ENCODE measurements around the gene ZNF385B. TPM values are rescaled to one million over a fixed set of nuclear protein-coding genes. Genes with fewer than 3 reads are reported as not detected.

ZNF385B gene
- total and polyA plus RNA-seq, 9 of the 15 experiments (the other 6 are each of a cell fraction or from before 2014, with no cell fraction given): 0.50 TPM; not detected in 8

DNA sequence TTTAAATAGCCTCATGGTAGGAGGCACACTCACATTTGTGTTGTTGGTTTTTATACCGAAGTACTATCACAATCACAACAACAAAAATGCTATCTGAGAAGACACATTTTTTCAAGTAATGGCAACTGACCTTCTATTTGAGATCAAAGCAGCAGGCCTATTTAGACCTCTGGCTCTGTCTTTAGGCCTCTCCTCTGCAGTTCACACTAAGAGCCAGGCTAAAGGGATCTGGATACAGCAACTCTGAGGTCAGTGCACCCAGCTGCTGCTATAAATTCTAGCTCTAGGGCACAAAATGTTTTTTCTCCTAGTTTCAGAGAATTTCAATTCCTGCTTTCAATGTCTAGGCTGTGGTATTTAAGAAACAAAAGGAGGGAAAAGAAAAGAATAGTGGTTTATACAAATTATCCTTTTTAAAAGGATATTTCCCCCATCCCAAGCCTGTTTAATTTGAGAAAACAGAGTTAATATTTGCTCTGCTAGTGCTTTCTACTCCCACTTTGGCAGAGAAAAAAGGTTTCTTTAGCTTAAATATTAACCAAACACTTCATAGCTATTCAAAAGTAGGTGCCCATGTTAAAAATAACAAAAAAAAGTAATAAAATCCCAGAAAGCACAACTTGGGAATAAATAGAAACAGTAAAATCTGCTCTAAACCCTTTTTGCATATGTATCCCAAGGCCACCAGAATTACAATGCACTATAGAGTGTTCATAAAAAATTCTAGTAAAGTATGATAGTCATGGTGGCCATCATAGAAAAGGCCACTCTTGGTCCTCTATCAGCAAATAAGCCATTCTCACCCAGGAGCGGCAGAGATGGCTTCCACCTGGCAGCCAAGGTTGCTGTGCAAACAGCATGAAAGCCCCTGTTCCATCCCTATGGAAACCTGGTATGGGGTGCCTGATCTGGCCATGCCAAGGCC lies 303.1 kb downstream of the ZNF385B start:
- Histone ChIP-seq H3K9me3 (replicated peaks; ENCODE audit: control insufficient read depth, insufficient read depth, low read depth, low read length) (no peaks in the 10 kb centered on the region), H3K27me3 (ENCODE audit: control insufficient read depth in 2 of 2, insufficient read depth in 2 of 2, low read length in 2 of 2) (no peaks in the 10 kb centered on the region), H4K20me1 (replicated peaks; ENCODE audit: control insufficient read depth, insufficient read depth, low read length) (no peaks in the 10 kb centered on the region), H3K4me2 (ENCODE audit: insufficient read depth, low read length) (no peak overlapping the region), H3K9me1 (ENCODE audit: control insufficient read depth, insufficient read depth, low read length) (no peaks in the 10 kb centered on the region), H3K36me3 (ENCODE audit: control insufficient read depth, insufficient read depth, low read length) (no peaks in the 10 kb centered on the region), H3K79me2 (ENCODE audit: control insufficient read depth, insufficient read depth, low read length) (no peaks in the 10 kb centered on the region), H3K27ac (ENCODE audit: extremely low read depth, low read depth, low read length) (no peak overlapping the region), H2AFZ (ENCODE audit: low read depth, low read length) (no peak overlapping the region), H3K4me3 (no peak overlapping the region), H3K9ac (ENCODE audit: insufficient read depth in 1 of 2, low read depth in 2 of 2, low read length in 2 of 2) (no peak overlapping the region), H3K4me1 (replicated peaks in 1 of 2; ENCODE audit: control insufficient read depth in 2 of 2, insufficient read depth in 2 of 2, low read length in 2 of 2) (no peaks in the 10 kb centered on the region)
- ChIA-PET CTCF (ENCODE audit: low intra/inter-chr PET ratio) (no interaction called here), POLR2A (no interaction called here)
- intact Hi-C loops (cut with micrococcal nuclease): no loop called here
- TF ChIP-seq ZNF75A (CRISPR knock-in tag; IDR thresholded peaks at IDR 0.05) (no peak), GATAD2A (IDR thresholded peaks at IDR 0.05) (no peak), ARID1B (IDR thresholded peaks at IDR 0.05) (no peak), MCM2 (IDR thresholded peaks at IDR 0.05; ENCODE audit: low read depth) (no peak), COPS2 (conservative IDR thresholded peaks at IDR 0.05) (no peak), ETV1 (tag; conservative IDR thresholded peaks at IDR 0.05; ENCODE audit: low read depth) (no peak), POLR2H (tag; IDR thresholded peaks at IDR 0.05; ENCODE audit: low read depth) (no peak), L3MBTL2 (IDR thresholded peaks at IDR 0.05) (no peak), SRF (CRISPR knock-in tag; IDR thresholded peaks at IDR 0.05) (no peak), PTTG1 (tag; IDR thresholded peaks at IDR 0.05; ENCODE audit: low read depth) (no peak), ZNF133 (CRISPR knock-in tag; IDR thresholded peaks at IDR 0.05) (no peak), ZNF282 (CRISPR knock-in tag; IDR thresholded peaks at IDR 0.05) (no peak), E2F3 (CRISPR knock-in tag; IDR thresholded peaks at IDR 0.05) (no peak), CBX1 (IDR thresholded peaks at IDR 0.05; ENCODE audit: low read depth) (no peak)
- TF ChIP-seq, protein P1, sequence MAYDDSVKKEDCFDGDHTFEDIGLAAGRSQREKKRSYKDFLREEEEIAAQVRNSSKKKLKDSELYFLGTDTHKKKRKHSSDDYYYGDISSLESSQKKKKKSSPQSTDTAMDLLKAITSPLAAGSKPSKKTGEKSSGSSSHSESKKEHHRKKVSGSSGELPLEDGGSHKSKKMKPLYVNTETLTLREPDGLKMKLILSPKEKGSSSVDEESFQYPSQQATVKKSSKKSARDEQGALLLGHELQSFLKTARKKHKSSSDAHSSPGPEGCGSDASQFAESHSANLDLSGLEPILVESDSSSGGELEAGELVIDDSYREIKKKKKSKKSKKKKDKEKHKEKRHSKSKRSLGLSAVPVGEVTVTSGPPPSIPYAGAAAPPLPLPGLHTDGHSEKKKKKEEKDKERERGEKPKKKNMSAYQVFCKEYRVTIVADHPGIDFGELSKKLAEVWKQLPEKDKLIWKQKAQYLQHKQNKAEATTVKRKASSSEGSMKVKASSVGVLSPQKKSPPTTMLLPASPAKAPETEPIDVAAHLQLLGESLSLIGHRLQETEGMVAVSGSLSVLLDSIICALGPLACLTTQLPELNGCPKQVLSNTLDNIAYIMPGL (CRISPR knock-in tag; IDR thresholded peaks at IDR 0.05): no peak
- TF ChIP-seq, protein P2, sequence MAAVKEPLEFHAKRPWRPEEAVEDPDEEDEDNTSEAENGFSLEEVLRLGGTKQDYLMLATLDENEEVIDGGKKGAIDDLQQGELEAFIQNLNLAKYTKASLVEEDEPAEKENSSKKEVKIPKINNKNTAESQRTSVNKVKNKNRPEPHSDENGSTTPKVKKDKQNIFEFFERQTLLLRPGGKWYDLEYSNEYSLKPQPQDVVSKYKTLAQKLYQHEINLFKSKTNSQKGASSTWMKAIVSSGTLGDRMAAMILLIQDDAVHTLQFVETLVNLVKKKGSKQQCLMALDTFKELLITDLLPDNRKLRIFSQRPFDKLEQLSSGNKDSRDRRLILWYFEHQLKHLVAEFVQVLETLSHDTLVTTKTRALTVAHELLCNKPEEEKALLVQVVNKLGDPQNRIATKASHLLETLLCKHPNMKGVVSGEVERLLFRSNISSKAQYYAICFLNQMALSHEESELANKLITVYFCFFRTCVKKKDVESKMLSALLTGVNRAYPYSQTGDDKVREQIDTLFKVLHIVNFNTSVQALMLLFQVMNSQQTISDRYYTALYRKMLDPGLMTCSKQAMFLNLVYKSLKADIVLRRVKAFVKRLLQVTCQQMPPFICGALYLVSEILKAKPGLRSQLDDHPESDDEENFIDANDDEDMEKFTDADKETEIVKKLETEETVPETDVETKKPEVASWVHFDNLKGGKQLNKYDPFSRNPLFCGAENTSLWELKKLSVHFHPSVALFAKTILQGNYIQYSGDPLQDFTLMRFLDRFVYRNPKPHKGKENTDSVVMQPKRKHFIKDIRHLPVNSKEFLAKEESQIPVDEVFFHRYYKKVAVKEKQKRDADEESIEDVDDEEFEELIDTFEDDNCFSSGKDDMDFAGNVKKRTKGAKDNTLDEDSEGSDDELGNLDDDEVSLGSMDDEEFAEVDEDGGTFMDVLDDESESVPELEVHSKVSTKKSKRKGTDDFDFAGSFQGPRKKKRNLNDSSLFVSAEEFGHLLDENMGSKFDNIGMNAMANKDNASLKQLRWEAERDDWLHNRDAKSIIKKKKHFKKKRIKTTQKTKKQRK (IDR thresholded peaks at IDR 0.05; ENCODE audit: borderline replicate concordance, low read depth, low read length): no peak
- TF ChIP-seq, protein P3, sequence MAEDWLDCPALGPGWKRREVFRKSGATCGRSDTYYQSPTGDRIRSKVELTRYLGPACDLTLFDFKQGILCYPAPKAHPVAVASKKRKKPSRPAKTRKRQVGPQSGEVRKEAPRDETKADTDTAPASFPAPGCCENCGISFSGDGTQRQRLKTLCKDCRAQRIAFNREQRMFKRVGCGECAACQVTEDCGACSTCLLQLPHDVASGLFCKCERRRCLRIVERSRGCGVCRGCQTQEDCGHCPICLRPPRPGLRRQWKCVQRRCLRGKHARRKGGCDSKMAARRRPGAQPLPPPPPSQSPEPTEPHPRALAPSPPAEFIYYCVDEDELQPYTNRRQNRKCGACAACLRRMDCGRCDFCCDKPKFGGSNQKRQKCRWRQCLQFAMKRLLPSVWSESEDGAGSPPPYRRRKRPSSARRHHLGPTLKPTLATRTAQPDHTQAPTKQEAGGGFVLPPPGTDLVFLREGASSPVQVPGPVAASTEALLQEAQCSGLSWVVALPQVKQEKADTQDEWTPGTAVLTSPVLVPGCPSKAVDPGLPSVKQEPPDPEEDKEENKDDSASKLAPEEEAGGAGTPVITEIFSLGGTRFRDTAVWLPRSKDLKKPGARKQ (CRISPR knock-in tag; IDR thresholded peaks at IDR 0.05): no peak
- FAIRE-seq (no peak), ATAC-seq (no peak), DNase-seq (ENCODE audit: extremely low read depth in 1 of 4, low spot score in 3 of 4) (no peak)
- in situ Hi-C loops (cut with MboI): no loop called here
- BruUV-seq (replicated peaks): no TSS peak
- WGBS (ENCODE audit: insufficient coverage, low coverage, missing lambda C conversion rate): 0% methylated on average over 2 of the region's 2 CpGs
